OCI-LY3 (cell line): Measurements from ENCODE around the gene MSRB2.

Experiments used
- H2AFZ ChIP-seq: fragments of 200-600, 300-600 bp; shearing (Covaris generic); 2 replicates; pipeline ENCODE4 v1.6.0; 2014; ENCODE audit warnings: antibody characterized with exemption, low read depth, low read length
- H3K27ac ChIP-seq: fragments of 200-600, 300-600 bp; sonication (generic); 2 replicates; pipeline ENCODE4 v1.5.1; 2014; ENCODE audit warnings: mild to moderate bottlenecking, low read length, moderate library complexity, mixed read lengths
- H3K27me3 ChIP-seq: fragments of 200-600, 300-600 bp; sonication (generic); 2 replicates; pipeline ENCODE4 v1.6.1; 2014; ENCODE audit warnings: low read depth, low read length, mixed read lengths
- H3K36me3 ChIP-seq: fragments of 200-600, 300-600 bp; sonication (generic); replicated peaks from 2 replicates; pipeline ENCODE3; 2014; ENCODE audit warnings: low read depth, low read length, mixed read lengths
- H3K4me1 ChIP-seq: fragments of 300-600, 200-600 bp; sonication (generic); 2 replicates; pipeline ENCODE4 v1.6.1; 2014; ENCODE audit warnings: low read length, mixed read lengths
- H3K4me2 ChIP-seq: fragments of 200-600, 300-600 bp; sonication (generic); 2 replicates; pipeline ENCODE4 v1.6.1; 2014; ENCODE audit warnings: low read length, mixed read lengths
- H3K4me3 ChIP-seq: fragments of 300-600, 200-600 bp; sonication (generic); 2 replicates; pipeline ENCODE4 v1.5.1; 2014; ENCODE audit warnings: antibody characterized with exemption, mild to moderate bottlenecking, low read length, moderate library complexity
- H3K79me2 ChIP-seq: fragments of 300-600, 200-600 bp; shearing (Covaris generic); 2 replicates; pipeline ENCODE4 v1.6.1; 2014; ENCODE audit warnings: mild to moderate bottlenecking, low read length, mixed read lengths
- H3K9ac ChIP-seq: fragments of 300-600, 200-600 bp; shearing (Covaris generic); 2 replicates; pipeline ENCODE4 v1.6.0; 2014; ENCODE audit warnings: mild to moderate bottlenecking, low read length, moderate library complexity
- H3K9me3 ChIP-seq: fragments of 200-600, 300-600 bp; shearing (Covaris generic); 2 replicates; pipeline ENCODE4 v1.6.1; 2014; ENCODE audit warnings: low read length, mixed read lengths; ENCODE audit not compliant: insufficient read depth
- H4K20me1 ChIP-seq: fragments of 200-600, 300-600 bp; sonication (generic); 2 replicates; pipeline ENCODE4 v1.6.1; 2016; ENCODE audit warnings: low read length, mixed read lengths; ENCODE audit not compliant: insufficient read depth
- CTCF ChIP-seq: fragments of 200-600, 300-600 bp; sonication (generic); IDR thresholded peaks from 2 replicates; pipeline ENCODE4 v1.5.1; 2014; ENCODE audit warnings: antibody characterized with exemption, low read length, low read depth
- EZH2phosphoT487 ChIP-seq: fragments of 200-600 bp; shearing (Covaris generic); IDR thresholded peaks from 2 replicates; pipeline ENCODE4 v1.6.1; 2018; ENCODE audit warnings: antibody characterized with exemption, mixed run types, low read depth

The MSRB2 gene

GRCh38 chr10:23156447-23157150, 61.2 kb downstream of the MSRB2 start:
- Histone ChIP-seq H3K9me3 (no peaks in the 10 kb centered on the region), H2AFZ (no peak overlapping the region)

DNA sequence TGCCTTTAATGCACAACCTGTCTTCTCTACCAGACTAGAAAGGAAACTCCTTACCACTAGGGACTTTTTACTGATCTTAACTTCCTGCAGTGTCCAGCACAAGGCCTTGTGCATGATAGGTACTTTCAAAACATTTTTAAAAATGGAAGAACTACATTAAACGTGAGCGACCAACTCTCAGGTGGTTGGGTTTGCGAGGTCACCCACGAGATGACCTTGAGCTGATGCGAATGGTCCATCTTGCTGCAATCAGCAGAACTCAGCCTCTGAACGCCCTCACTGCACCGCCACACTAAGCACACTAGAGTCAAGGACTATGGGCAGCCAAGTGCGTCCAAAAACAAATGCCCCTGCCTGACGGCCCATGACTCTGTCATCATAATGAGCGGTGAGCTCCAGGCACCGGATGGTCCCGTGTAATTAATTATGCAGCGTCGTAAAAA, 61.9 kb downstream of the MSRB2 start:
- H2AFZ ChIP-seq, result peak overlapping the region; percentile 88; the same call in 1 of the 2 replicates
- H3K27ac ChIP-seq, result no peak overlapping the region
- H3K79me2 ChIP-seq, result no peaks in the 10 kb centered on the region
- H3K9ac ChIP-seq, result no peak overlapping the region
- no peaks in the 10 kb centered on the region for H3K9me3 ChIP-seq
- peak overlapping the region; percentile 99 for H3K4me2 ChIP-seq
- H4K20me1 ChIP-seq, result no peaks in the 10 kb centered on the region
- H3K27me3 ChIP-seq, result no peaks in the 10 kb centered on the region
- H3K4me3 ChIP-seq, result peak overlapping the region; percentile 77
- H3K4me1 ChIP-seq, result peaks cover 13% of the 10 kb centered on the region; the same call in 1 of the 2 replicates
- TF ChIP-seq CTCF, result no peak
- no peak for TF ChIP-seq EZH2phosphoT487
- no peaks in the 10 kb centered on the region for H3K36me3 ChIP-seq

More at GRCh38 chr10:23156447-23157150, 61.2 kb downstream of the MSRB2 start:
- no peaks in the 10 kb centered on the region for H4K20me1 ChIP-seq
- no peak overlapping the region for H3K4me3 ChIP-seq
- H3K4me1 ChIP-seq, result peaks cover 13% of the 10 kb centered on the region; the same call in 1 of the 2 replicates
- H3K4me2 ChIP-seq, result peak overlapping the region; percentile 99; the same call in 1 of the 2 replicates
- H3K36me3 ChIP-seq, result no peaks in the 10 kb centered on the region
- no peaks in the 10 kb centered on the region for H3K27me3 ChIP-seq
- TF ChIP-seq EZH2phosphoT487 (no peak), CTCF (no peak)
- no peak overlapping the region for H3K27ac ChIP-seq
- H3K9ac ChIP-seq, result no peak overlapping the region
- H3K79me2 ChIP-seq, result no peaks in the 10 kb centered on the region

DNA sequence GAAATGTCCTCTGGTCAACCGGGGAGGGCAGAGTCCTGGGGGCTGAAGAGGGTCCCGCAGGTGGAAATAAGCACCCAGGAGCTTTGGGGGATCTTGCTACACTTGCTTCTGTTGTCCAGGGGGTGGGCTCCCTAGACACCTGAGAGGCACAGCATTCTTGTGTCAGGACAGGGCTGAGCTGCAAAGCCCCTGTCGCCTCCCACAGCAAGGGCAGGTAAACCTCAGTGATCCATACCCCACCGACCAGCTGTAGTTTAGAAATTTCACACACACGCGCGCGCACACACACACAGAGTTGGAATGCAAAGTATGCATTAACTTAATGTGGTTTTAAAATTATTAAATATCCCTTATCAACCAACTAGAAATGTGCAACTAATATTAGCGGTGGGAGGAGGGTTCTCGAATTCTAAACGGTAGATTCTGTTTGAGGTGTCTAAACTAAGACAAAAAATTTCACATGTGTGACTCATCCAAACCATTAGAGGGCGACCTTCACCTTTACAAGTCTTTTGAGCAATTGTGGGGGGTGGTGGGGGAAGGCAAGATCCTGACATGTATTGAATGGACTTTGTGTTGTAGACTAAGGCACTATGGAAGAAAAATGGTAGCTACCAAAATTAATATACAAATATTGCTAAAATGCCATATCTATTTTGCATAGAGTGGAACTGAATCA, 62.5 kb downstream of the MSRB2 start:
- no peaks in the 10 kb centered on the region for H4K20me1 ChIP-seq
- H3K4me2 ChIP-seq, result peak overlapping the region; percentile 99
- no peak overlapping the region for H3K27ac ChIP-seq
- H3K4me1 ChIP-seq, result peaks cover 13% of the 10 kb centered on the region; the same call in 1 of the 2 replicates
- H3K36me3 ChIP-seq, result no peaks in the 10 kb centered on the region
- H3K4me3 ChIP-seq, result peak overlapping the region; percentile 77
- no peaks in the 10 kb centered on the region for H3K79me2 ChIP-seq
- H3K9ac ChIP-seq, result peak overlapping the region; percentile 41
- H3K9me3 ChIP-seq, result no peaks in the 10 kb centered on the region
- H2AFZ ChIP-seq, result peak overlapping the region; percentile 88
- no peaks in the 10 kb centered on the region for H3K27me3 ChIP-seq
- TF ChIP-seq CTCF (no peak), EZH2phosphoT487 (no peak)

DNA sequence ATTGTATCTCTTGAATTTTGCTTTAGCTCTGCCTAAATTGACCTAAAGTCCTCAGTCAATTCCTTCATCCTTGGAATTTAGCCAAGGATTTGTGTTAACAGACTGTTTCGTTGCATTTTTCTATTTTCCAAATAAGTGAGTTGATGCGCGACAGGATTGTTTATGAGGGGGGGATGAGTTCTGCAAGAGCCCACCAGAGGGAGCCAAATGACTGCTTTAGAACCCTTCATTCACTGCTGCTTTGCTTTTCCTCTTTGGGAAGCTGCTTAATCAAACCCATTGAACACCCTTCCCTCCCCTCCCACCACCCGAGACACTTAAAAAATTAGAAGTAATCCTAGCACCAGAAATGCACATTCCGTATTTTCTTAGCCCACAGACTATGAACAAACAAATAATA, 63.0 kb downstream of the MSRB2 start:
- peak overlapping the region; percentile 99 for H3K4me2 ChIP-seq
- TF ChIP-seq CTCF (peak; percentile 72), EZH2phosphoT487 (no peak)
- H3K9me3 ChIP-seq, result no peaks in the 10 kb centered on the region
- no peak overlapping the region for H3K27ac ChIP-seq
- no peaks in the 10 kb centered on the region for H3K36me3 ChIP-seq
- H3K4me1 ChIP-seq, result peaks cover 13% of the 10 kb centered on the region; the same call in 1 of the 2 replicates
- H2AFZ ChIP-seq, result peak overlapping the region; percentile 88
- no peaks in the 10 kb centered on the region for H3K79me2 ChIP-seq
- peak overlapping the region; percentile 77 for H3K4me3 ChIP-seq
- no peaks in the 10 kb centered on the region for H3K27me3 ChIP-seq
- H4K20me1 ChIP-seq, result no peaks in the 10 kb centered on the region
- peak overlapping the region; percentile 41 for H3K9ac ChIP-seq
